Gastrocnemius medialis (tissue), 4 donors: ENCODE data around the gene ADD3.

ENCODE experiments used
- CTCF ChIP-seq, 5 experiments: fragments of 450-650 bp in 3 of 5; fragments of 200-600 bp in 2 of 5; sonication (generic) in 2 of 5; IDR thresholded peaks in 4 of 5; conservative IDR thresholded peaks in 1 of 5; 1 replicate in 4 of 5; 2 replicates in 1 of 5; pipeline ENCODE4 v1.5.1; 2016 to 2019; ENCODE audit warnings: antibody characterized with exemption in 5 of 5, mild to moderate bottlenecking in 3 of 5, moderate library complexity in 3 of 5
- POLR2A ChIP-seq, 2 donors: fragments of 450-650 bp; IDR thresholded peaks; one replicate each; pipeline ENCODE4 v1.6.1; 2017; ENCODE audit warnings: antibody characterized with exemption in 2 of 2, mild to moderate bottlenecking in 2 of 2, moderate library complexity in 2 of 2

DNA sequence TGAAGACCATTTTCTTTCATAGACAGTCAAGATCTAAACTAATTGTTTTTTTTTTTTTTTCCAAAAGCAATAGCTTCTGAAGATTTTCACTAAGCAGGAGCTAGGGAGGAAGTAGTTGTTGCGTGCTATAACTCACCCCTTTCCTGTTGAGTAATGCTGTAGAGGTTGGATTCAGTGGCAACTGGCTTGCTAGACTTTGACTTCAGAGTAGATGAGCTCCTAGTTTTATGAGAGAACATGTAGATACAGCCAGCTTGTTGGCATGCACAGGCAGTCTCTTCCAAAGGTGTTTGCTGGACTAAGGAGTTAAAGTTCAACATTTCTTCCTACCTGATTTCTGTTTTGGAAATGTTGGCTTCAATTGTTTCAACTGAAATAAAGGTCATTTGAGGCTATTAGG lies 133.4 kb downstream of the ADD3 start:
- no peak for TF ChIP-seq CTCF (IDR thresholded peaks at IDR 0.05 in 4 of 5, conservative IDR thresholded peaks at IDR 0.05 in 1 of 5)
- no peak for TF ChIP-seq POLR2A (IDR thresholded peaks at IDR 0.05)
